Measurements from ENCODE around the gene PDLIM5.

Gene PDLIM5

GRCh38 chr4:94408549-94409374, 43.0 kb upstream of the PDLIM5 start:
- TF ChIP-seq, protein P1, sequence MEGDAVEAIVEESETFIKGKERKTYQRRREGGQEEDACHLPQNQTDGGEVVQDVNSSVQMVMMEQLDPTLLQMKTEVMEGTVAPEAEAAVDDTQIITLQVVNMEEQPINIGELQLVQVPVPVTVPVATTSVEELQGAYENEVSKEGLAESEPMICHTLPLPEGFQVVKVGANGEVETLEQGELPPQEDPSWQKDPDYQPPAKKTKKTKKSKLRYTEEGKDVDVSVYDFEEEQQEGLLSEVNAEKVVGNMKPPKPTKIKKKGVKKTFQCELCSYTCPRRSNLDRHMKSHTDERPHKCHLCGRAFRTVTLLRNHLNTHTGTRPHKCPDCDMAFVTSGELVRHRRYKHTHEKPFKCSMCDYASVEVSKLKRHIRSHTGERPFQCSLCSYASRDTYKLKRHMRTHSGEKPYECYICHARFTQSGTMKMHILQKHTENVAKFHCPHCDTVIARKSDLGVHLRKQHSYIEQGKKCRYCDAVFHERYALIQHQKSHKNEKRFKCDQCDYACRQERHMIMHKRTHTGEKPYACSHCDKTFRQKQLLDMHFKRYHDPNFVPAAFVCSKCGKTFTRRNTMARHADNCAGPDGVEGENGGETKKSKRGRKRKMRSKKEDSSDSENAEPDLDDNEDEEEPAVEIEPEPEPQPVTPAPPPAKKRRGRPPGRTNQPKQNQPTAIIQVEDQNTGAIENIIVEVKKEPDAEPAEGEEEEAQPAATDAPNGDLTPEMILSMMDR (IDR thresholded peaks at IDR 0.05; ENCODE audit: insufficient read depth, low read length, missing control alignments), result no peak
- POLR2A ChIA-PET, result no interaction called here
- no peak for DNase-seq (ENCODE audit: low read depth, low spot score)
- CTCF ChIA-PET, result interaction anchor here (1.0 to 4.3 kb wide), 23 partner anchors 9 to 716 kb away, joined by 3 to 46 read pairs (median 6); no protein-coding TSS in a partner anchor
- H3K4me3 ChIP-seq (ENCODE audit: low read depth, low read length), result no peak overlapping the region

DNA sequence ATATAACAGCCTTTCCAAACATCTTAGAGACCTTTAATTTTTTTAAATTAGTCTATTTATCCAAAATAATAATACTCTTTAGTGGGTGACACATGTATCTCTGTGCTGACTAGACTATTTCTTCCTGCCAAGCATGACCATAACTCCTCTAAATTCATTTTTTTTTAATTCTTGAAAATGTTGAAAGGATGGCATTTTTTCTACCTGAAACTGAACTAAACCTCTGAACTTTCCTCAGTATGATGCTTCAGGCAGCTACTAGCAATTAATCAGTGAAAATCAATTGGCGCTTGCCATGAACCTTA, 42.4 kb upstream of the PDLIM5 start:
- TF ChIP-seq, protein P1 (IDR thresholded peaks at IDR 0.05; ENCODE audit: insufficient read depth, low read length, missing control alignments), result no peak
- H3K4me3 ChIP-seq (ENCODE audit: low read depth, low read length), result no peak overlapping the region
- POLR2A ChIA-PET, result no interaction called here
- DNase-seq (ENCODE audit: low read depth, low spot score), result no peak
- CTCF ChIA-PET, result interaction anchor here (1.0 to 4.3 kb wide), 13 partner anchors 9 to 715 kb away, joined by 3 to 46 read pairs (median 6); no protein-coding TSS in a partner anchor

GRCh38 chr4:94409962-94410361, 41.8 kb upstream of the PDLIM5 start:
- DNase-seq (ENCODE audit: low read depth, low spot score), result no peak
- TF ChIP-seq, protein P1 (IDR thresholded peaks at IDR 0.05; ENCODE audit: insufficient read depth, low read length, missing control alignments), result no peak
- ChIA-PET POLR2A (interaction anchor here (0.7 kb wide), 1 partner anchor 43 kb away, joined by 3 read pairs; no protein-coding TSS in a partner anchor), CTCF (interaction anchor here (1.3 to 4.3 kb wide), 4 partner anchors 14 to 715 kb away, joined by 3 to 46 read pairs (median 5); no protein-coding TSS in a partner anchor)
- H3K4me3 ChIP-seq (ENCODE audit: low read depth, low read length), result no peak overlapping the region

- ChIA-PET CTCF (interaction anchor here (1.4 to 4.3 kb wide), 3 partner anchors 19 to 210 kb away, joined by 3 to 46 read pairs (median 4); no protein-coding TSS in a partner anchor), POLR2A (interaction anchor here (0.7 kb wide), 1 partner anchor 42 kb away, joined by 3 read pairs; no protein-coding TSS in a partner anchor)
- no peak for DNase-seq (ENCODE audit: low read depth, low spot score)
Observed at GRCh38 chr4:94410678-94411206, 41.0 kb upstream of the PDLIM5 start.

DNA sequence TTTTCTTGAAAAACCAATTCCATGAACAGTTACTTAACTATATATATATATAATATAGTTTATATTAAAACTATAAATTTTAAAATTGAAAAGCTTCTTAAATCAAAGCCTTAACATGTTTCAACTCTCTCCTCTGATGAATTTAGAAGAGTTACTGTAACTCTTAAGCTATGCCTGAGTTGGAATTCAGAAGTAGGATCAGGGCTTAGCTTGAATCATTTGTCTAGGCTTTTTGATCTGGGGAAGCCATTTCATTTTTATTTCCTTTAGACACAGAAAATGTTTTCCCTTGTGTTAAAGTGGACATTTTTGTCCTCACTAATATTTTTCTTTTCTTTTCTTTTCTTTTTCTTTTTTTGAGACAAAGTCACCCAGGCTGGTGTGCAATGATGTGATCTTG, 40.4 kb upstream of the PDLIM5 start:
- no peak for DNase-seq (ENCODE audit: low read depth, low spot score)
- TF ChIP-seq, protein P1 (IDR thresholded peaks at IDR 0.05; ENCODE audit: insufficient read depth, low read length, missing control alignments), result no peak
- ChIA-PET POLR2A (no interaction called here), CTCF (interaction anchor here (1.4 to 1.5 kb wide), 2 partner anchors 18 to 44 kb away, joined by 3 to 4 read pairs; no protein-coding TSS in a partner anchor)
- no peak overlapping the region for H3K4me3 ChIP-seq (ENCODE audit: low read depth, low read length)

More at GRCh38 chr4:94410678-94411206, 41.0 kb upstream of the PDLIM5 start:
- no peak overlapping the region for H3K4me3 ChIP-seq (ENCODE audit: low read depth, low read length)
- TF ChIP-seq, protein P1 (IDR thresholded peaks at IDR 0.05; ENCODE audit: insufficient read depth, low read length, missing control alignments), result no peak
